ENCODE data around the gene NPIPB13. TPM values are rescaled to one million over a fixed set of nuclear protein-coding genes. Genes with fewer than 3 reads are reported as not detected.
"Not testable (repeated sequence)": the region's sequence is repeated elsewhere in the genome, so short reads cannot be mapped to it uniquely, and the experiment has no call there.

The NPIPB13 gene
- total RNA-seq, 1 donor, result 7.2 TPM

DNA sequence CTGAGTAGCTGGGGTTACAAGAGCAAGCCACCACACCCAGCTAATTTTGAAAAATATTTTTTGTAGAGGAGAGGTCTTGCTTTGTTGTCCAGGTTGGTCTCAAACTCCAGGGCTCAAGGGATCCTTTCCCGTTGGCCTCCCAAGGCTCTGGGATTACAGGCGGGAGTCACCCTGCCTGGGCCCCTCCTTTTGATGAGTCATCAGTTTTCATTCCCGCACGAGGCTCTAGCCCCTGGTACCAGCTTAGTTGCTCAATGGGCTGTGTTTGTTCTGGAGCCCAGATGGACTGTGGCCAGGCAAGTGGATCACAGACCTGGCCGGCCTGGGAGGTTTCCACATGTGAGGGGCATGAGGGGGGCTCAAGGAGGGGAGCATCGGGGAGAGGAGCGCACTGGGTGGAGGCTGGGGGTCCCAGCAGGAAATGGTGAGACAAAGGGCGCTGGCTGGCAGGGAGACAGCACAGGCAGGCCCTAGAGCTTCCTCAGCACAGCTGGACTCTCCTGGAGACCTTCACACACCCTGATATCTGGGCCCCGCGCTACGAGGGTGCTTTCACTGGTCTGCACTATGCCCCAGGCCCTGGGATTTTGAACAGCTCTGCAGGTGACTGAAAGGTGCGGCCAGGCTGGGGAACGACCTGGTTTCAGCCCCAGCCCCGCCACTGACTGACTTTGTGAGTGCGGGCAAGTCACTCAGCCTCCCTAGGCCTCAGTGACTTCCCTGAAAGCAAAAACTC, 48.5 kb downstream of the NPIPB13 start:
- not testable (repeated sequence) for H3K27ac ChIP-seq (ENCODE audit: low read depth, low read length); H3K9me3 ChIP-seq (ENCODE audit: low read depth, low read length); DNase-seq (ENCODE audit: insufficient read length, low spot score, missing footprints)

DNA sequence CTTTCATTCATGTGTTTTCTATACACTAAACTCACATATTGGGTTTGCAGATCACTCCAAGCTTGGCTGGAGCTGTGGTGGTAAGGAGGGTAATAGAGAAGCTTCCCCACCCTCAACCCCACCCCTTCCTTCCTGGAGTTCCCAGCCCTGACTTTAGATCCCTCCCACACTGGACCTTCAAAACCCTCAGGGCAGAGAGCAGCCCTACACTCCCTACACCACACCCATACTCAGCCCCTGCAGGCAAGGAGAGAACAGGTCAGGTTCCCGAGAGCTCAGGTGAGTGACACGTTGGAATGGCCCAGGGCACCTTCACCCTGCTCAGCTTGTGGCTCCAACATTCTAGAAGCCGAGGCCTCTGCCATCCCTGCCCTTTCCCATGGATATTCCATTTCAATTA, 49.2 kb downstream of the NPIPB13 start, which contains the start of gene SULT1A3:
Gene SULT1A3, plus strand, starts transcription at position 207 of the 400 bp plus-strand sequence. CDS start 1,474 bp downstream, outside the sequence.
- not testable (repeated sequence) for H3K79me2 ChIP-seq (ENCODE audit: insufficient read depth, low read length); H3K27ac ChIP-seq (ENCODE audit: low read depth, low read length); H4K20me1 ChIP-seq (ENCODE audit: insufficient read depth, low read length); H2AFZ ChIP-seq (ENCODE audit: low read length); H3K4me3 ChIP-seq (ENCODE audit: insufficient read depth, low read length); H3K27me3 ChIP-seq (ENCODE audit: insufficient read depth, low read length); DNase-seq (ENCODE audit: insufficient read length, low spot score, missing footprints); H3K4me2 ChIP-seq (ENCODE audit: insufficient read depth, low read length); H3K36me3 ChIP-seq (ENCODE audit: insufficient read depth, low read length); H3K9me3 ChIP-seq (ENCODE audit: low read depth, low read length); H3K4me1 ChIP-seq (ENCODE audit: insufficient read depth, low read length)

More for the DNA sequence above, 48.5 kb downstream of the NPIPB13 start:
- not testable (repeated sequence) for H3K36me3 ChIP-seq (ENCODE audit: insufficient read depth, low read length); H3K4me3 ChIP-seq (ENCODE audit: insufficient read depth, low read length); H3K79me2 ChIP-seq (ENCODE audit: insufficient read depth, low read length); H2AFZ ChIP-seq (ENCODE audit: low read length); H3K4me2 ChIP-seq (ENCODE audit: insufficient read depth, low read length); H3K27me3 ChIP-seq (ENCODE audit: insufficient read depth, low read length); H3K4me1 ChIP-seq (ENCODE audit: insufficient read depth, low read length); H4K20me1 ChIP-seq (ENCODE audit: insufficient read depth, low read length)

Small RNA genes within 50 kb of the gene (small RNA-seq; reads per million reads assigned to genes)
- not detected for gene AC106782.4

Other genes starting within 250 kb of the NPIPB13 start
- gene DOC2A, start 237.5 kb downstream of the NPIPB13 start, total RNA-seq, result not detected in 2 replicates
- not detected in 2 replicates for gene C16orf92, start 225.3 kb downstream of the NPIPB13 start, total RNA-seq
- 0.36 TPM in 1 of 2 replicates, not detected in the other for gene TLCD3B, start 217.2 kb downstream of the NPIPB13 start, total RNA-seq
- 579 and 705 TPM in 2 replicates for gene ALDOA, start 182.7 kb downstream of the NPIPB13 start, total RNA-seq
- 175 and 178 TPM in 2 replicates for gene PPP4C, start 172.5 kb downstream of the NPIPB13 start, total RNA-seq
- 0.29 and 0.36 TPM in 2 replicates for gene TBX6, start 156.6 kb downstream of the NPIPB13 start, total RNA-seq
- gene YPEL3, start 152.3 kb downstream of the NPIPB13 start, total RNA-seq, result 28.2 and 31.2 TPM in 2 replicates
- 0.36 and 0.88 TPM in 2 replicates for gene GDPD3, start 134.9 kb downstream of the NPIPB13 start, total RNA-seq
- 40.2 and 40.7 TPM in 2 replicates for gene MAPK3, start 125.3 kb downstream of the NPIPB13 start, total RNA-seq
- gene CORO1A, start 64.9 kb downstream of the NPIPB13 start, total RNA-seq, result 0.36 and 0.59 TPM in 2 replicates
- 26.8 and 64.8 TPM in 2 replicates for gene BOLA2B, start 54.8 kb downstream of the NPIPB13 start, total RNA-seq
- 19.9 and 23.3 TPM in 2 replicates for gene SLX1A, start 54.6 kb downstream of the NPIPB13 start, total RNA-seq
- 4.1 and 6.2 TPM in 2 replicates for gene SULT1A3, start 49.2 kb downstream of the NPIPB13 start, total RNA-seq
- gene CD2BP2, start 106.8 kb upstream of the NPIPB13 start, total RNA-seq, result 30.9 and 32.9 TPM in 2 replicates
- 26.5 and 31.5 TPM in 2 replicates for gene TBC1D10B, start 122.0 kb upstream of the NPIPB13 start, total RNA-seq
- gene MYL11, start 126.3 kb upstream of the NPIPB13 start, total RNA-seq, result not detected in 2 replicates
- 0.29 TPM in 1 of 2 replicates, not detected in the other for gene SEPTIN1, start 134.1 kb upstream of the NPIPB13 start, total RNA-seq
- gene ZNF48, start 146.9 kb upstream of the NPIPB13 start, total RNA-seq, result 10.0 and 10.9 TPM in 2 replicates
- gene ZNF771, start 159.1 kb upstream of the NPIPB13 start, total RNA-seq, result 10.9 and 14.8 TPM in 2 replicates
- gene DCTPP1, start 181.6 kb upstream of the NPIPB13 start, total RNA-seq, result 13.6 and 13.8 TPM in 2 replicates
- 18.0 and 20.3 TPM in 2 replicates for gene SEPHS2, start 197.4 kb upstream of the NPIPB13 start, total RNA-seq
- gene ITGAL, start 224.3 kb upstream of the NPIPB13 start, total RNA-seq, result 0.36 TPM in 1 of 2 replicates, not detected in the other

Measured in osteoblast (primary cell).